GM12872 (cell line): Measurements from ENCODE around the gene ABCA10.

Experiments used
- CTCF ChIP-seq: IDR thresholded peaks from 3 replicates; pipeline ENCODE4 v1.5.1; 2011; ENCODE audit warnings: low read depth, mild to moderate bottlenecking, low read length, moderate library complexity; ENCODE audit not compliant: insufficient read depth

The ABCA10 gene

DNA sequence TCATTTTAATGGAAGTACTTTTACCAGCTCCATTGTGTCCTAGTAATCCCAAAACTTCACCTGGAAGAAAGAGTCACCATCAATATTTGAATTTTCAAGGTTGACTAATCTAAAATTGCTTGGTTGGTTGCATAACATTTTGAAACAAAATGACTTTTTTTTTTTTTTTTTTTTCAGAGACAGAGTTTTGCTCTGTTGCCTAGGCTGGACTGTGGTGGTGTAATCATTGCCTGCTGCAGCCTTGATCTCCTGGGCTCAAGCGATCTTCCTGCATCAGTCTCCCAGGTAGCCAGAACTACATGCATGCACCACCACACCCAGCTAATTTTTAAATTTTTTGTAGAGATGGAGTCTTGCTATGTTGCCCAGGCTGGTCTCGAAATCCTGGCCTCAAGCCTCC, 74.4 kb downstream of the ABCA10 start:
- no peak for TF ChIP-seq CTCF

- no peak for TF ChIP-seq CTCF
Measured at GRCh38 chr17:69150333-69150732, 78.3 kb downstream of the ABCA10 start.

- no peak for TF ChIP-seq CTCF
Measured at GRCh38 chr17:69147460-69147859, 81.2 kb downstream of the ABCA10 start.

DNA sequence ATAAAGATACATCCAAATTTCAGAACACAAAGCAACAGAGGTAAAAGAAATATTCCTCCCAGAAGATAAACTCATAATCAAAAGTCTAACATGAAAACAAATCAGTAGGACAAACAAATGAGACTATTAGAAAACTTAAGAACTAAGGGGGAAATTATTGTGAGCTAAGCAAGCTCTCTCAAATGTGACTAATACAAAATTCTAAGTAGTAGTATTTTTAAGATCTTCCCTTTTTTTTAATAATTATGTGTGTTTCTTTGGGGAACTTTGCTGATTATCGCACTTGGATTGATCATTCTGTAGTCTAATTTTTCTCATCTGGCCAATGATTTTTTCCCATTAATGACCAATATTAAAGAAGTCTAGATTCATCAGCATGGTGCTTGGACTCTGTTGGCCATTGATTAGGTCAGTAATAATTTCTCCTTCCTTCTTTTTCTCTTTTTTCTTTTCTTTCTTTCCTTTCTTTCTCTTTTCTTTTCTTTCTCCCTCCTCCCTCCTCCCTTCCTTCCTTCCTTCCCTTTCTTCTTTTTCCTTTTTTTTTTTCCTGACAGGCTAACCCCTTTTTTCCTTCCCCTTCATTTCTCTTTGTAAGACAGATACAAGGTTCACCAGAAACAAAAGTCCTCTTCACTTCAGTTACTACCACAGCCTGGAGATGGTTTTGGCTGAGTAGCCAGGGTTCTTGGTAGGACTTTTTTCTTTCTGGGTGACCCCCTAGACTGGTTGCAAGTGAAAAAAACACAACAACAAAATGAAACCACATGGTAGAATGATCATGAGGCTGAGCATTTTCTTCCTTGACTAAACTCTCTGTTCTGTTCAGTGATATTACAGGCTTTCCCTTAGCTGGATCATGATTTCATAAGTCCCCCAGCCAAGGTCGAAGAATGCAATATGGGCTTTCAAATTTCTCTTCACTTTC, 84.0 kb downstream of the ABCA10 start:
- TF ChIP-seq CTCF, result no peak

DNA sequence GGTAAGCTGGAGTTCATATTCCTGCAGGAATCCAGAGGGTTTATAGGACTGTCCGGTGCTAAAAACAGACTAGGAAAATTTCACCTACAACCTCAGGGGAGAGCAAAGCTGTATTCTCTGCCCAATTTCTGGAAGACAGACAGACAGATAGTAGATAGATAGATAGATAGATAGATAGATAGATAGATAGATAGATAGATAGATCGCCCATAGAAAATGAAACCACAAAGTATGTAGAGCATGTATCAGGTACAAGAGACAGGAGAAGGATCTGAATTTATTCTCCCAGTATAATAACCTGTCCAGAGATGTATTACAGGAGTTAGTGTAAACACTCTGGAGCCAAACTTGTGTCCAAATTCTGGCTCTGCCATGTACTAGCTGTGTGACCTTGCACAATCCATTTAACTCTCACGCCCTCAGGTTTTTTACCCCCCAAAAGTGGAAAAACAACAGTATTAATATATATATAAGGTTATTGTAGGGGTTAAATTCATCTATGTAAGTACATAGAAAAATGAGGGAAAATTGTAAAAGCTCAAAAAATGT, 84.9 kb downstream of the ABCA10 start:
- no peak for TF ChIP-seq CTCF

GRCh38 chr17:69143151-69143550, 85.5 kb downstream of the ABCA10 start:
- no peak for TF ChIP-seq CTCF

DNA sequence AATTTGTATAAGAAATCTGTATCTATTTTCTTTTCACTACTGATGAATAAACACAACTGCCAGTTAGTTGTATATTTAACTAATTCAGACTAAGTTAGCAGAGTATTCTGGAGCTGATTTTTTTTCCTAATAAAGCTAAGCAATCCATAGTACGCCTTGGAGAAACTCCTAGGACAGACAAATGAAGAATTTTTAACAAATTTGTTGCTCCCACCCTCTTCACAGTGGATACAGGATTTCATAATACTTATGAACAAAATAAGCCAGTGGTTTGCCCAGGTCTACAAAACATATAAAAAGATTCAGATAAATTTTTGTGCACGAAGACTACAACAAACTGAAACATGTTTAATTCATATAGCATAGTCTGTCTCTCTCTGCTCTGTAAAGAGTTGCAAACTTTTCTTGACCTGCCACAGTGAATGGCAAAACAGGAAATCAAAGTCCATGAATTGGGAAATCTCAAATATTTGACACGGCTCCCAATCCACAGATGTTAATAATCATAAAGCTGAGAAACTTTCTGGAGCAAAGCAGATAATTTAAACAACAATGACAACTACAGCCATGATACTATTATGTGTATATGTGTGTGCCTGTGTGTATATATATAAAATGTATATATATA, 86.3 kb downstream of the ABCA10 start:
- TF ChIP-seq CTCF, result no peak
